Mucosa of stomach (tissue), 1 donor: ENCODE results near the gene FGFR4.

Experiments used
- H3K27me3 ChIP-seq: one replicate; pipeline ENCODE4 v1.7.0; 2013; ENCODE audit warnings: mild to moderate bottlenecking, low read length; ENCODE audit not compliant: control insufficient read depth, insufficient read depth
- H3K36me3 ChIP-seq: one replicate; pipeline ENCODE4 v1.7.0; 2013; ENCODE audit warnings: low read length; ENCODE audit not compliant: control insufficient read depth, insufficient read depth
- H3K4me1 ChIP-seq: one replicate; pipeline ENCODE4 v1.7.0; 2013; ENCODE audit warnings: mild to moderate bottlenecking, low read length; ENCODE audit not compliant: control insufficient read depth, insufficient read depth
- H3K4me3 ChIP-seq: one replicate; pipeline ENCODE4 v1.7.0; 2013; ENCODE audit warnings: low read length
- H3K9ac ChIP-seq: one replicate; pipeline ENCODE4 v1.7.0; 2013; ENCODE audit warnings: mild to moderate bottlenecking, low read length, moderate library complexity
- H3K9me3 ChIP-seq: one replicate; pipeline ENCODE4 v1.7.0; 2013; ENCODE audit warnings: mild to moderate bottlenecking, low read length, moderate library complexity; ENCODE audit not compliant: control insufficient read depth
- donor health status: Pancreatic carcinoma.

The FGFR4 gene

DNA sequence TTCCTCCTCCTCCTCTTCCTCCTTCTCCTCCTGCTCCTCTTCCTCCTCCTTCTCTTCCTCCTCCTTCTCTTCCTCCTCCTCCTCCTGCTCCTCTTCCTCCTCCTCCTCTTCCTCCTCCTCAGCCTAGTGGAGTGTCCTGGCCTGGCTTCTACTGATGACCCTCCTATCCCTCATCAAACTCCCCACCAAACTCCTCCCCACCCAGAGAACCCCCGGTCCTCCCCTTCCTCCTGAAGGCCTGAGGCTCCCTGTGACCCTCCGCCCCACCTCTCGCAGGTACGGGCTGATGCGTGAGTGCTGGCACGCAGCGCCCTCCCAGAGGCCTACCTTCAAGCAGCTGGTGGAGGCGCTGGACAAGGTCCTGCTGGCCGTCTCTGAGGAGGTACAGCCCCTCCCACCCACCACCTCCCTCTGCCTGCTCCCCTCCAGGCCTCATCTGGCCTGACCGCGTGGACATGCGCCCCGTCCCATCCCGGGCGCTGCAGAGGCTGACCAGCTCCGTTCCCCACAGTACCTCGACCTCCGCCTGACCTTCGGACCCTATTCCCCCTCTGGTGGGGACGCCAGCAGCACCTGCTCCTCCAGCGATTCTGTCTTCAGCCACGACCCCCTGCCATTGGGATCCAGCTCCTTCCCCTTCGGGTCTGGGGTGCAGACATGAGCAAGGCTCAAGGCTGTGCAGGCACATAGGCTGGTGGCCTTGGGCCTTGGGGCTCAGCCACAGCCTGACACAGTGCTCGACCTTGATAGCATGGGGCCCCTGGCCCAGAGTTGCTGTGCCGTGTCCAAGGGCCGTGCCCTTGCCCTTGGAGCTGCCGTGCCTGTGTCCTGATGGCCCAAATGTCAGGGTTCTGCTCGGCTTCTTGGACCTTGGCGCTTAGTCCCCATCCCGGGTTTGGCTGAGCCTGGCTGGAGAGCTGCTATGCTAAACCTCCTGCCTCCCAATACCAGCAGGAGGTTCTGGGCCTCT is 10.6 kb downstream of the FGFR4 start:
- H3K4me3 ChIP-seq = no peak overlapping the region
- H3K36me3 ChIP-seq = no peaks in the 10 kb centered on the region
- H3K4me1 ChIP-seq = peaks cover 15% of the 10 kb centered on the region
- H3K9me3 ChIP-seq = no peaks in the 10 kb centered on the region
- H3K9ac ChIP-seq = no peak overlapping the region
- no peaks in the 10 kb centered on the region for H3K27me3 ChIP-seq

DNA sequence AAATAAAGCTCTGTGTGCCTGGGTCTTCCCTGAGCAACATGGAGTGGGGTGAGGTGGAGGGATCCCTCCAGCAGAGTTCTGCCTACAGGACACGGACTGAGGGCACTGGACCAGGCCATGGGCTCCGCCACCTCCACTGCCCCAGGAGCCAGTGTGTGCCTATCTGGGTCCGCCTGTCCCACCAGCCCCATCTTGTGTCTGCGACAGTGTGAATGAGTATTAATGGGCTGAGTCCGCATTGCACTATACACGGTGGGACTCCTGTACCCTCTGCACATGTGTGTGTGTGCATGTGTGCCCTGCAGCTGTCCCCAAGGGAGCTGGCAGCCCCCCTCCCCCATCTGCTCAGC is 11.4 kb downstream of the FGFR4 start:
- Histone ChIP-seq H3K4me1 (peaks cover 15% of the 10 kb centered on the region), H3K4me3 (no peak overlapping the region), H3K36me3 (no peaks in the 10 kb centered on the region), H3K9ac (no peak overlapping the region), H3K9me3 (no peaks in the 10 kb centered on the region), H3K27me3 (no peaks in the 10 kb centered on the region)

DNA sequence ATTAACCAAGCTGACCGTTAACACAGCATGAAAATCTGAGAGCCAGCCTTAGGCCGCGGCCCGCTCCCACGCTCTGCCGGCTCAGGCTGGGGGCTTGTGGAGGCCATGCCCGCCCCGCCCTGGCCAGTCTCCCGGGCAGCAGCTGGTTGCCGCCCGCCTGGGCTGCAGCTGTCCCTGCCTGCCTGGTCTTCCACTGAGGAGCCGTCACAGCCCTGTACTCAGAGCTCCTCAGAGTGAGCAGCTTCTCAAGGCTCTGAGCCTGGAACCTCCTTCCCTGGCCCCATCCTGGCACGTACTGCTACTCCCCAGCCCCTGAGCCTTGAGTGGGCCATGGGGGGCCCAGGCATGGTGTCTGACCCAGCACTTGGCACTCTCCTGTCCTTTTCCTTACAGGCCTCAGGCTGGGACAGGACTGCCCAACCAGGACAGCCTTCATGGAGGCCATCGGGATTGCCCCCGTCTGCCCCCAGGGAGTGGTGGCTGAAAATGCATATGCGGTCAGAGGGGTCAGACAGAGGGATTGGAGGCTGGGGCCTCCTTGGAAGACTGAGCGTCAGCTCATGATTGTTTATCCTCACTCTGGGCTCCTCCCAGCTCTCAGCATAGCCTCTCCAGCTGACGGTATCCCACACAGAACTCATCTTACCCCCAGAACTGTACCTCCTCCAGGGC is 11.9 kb downstream of the FGFR4 start:
- Histone ChIP-seq H3K9ac (no peak overlapping the region), H3K4me3 (no peak overlapping the region), H3K9me3 (no peaks in the 10 kb centered on the region), H3K4me1 (peaks cover 15% of the 10 kb centered on the region), H3K27me3 (no peaks in the 10 kb centered on the region), H3K36me3 (no peaks in the 10 kb centered on the region)

DNA sequence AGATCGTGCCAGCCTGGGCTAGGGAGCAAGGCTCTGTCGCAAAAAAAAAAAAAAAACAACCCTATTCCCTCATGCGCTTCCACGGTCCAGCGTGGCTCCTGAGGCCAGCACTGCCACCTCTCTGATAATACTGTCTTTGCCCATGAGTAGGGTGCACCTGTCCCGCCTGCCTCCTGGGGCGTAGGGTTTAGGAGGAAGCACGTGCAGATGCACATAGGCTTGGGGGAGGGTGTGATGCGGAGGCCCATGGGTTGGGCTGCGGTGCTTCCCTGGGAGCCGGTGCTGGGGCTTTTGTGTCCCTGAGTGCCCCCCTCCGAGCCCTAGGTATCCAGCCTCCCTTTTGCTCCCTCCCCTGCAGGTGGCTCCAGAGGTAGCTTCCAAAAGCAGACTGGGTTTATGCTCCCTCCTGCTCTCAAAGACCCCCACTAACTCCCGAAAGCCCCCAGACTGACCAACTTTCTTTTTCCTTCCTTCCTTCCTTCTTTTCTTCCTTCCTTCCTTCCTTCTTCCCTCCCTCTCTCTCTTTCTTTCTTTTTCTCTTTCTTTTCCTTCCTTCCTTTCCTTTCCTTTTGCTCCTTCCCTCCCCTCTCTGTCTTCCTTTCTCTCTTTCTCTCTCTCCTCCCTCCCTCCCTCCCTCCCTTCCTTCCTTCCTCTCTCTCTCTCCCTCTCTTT is 12.8 kb downstream of the FGFR4 start:
- no peaks in the 10 kb centered on the region for H3K27me3 ChIP-seq
- H3K4me1 ChIP-seq = peaks cover 15% of the 10 kb centered on the region
- no peak overlapping the region for H3K4me3 ChIP-seq
- peak overlapping the region; percentile 8 for H3K9ac ChIP-seq
- H3K9me3 ChIP-seq = no peaks in the 10 kb centered on the region
- no peaks in the 10 kb centered on the region for H3K36me3 ChIP-seq

DNA sequence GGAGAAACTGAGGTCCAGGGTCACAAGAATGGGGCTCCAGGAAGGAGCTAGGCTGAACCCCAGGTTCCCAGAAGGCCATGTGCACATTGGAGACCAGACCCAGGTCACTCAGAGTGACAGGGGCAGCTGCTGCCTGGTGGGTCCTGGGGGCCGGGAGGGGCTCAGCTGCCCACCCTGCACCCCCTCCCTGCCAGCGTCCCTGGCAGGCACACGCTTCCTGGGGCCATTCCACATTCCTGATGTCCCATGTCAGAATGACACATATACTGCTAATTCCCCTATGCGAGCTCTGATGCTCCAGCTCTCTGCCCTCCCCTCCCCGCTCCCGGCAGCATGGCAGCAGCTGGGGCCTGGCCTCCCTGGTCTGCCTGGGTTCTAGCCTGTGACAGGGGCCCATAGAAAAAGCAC is 14.0 kb downstream of the FGFR4 start:
- H3K9ac ChIP-seq = no peak overlapping the region
- H3K27me3 ChIP-seq = no peaks in the 10 kb centered on the region
- H3K4me3 ChIP-seq = no peak overlapping the region
- H3K9me3 ChIP-seq = no peaks in the 10 kb centered on the region
- H3K36me3 ChIP-seq = no peaks in the 10 kb centered on the region
- peaks cover 15% of the 10 kb centered on the region for H3K4me1 ChIP-seq

DNA sequence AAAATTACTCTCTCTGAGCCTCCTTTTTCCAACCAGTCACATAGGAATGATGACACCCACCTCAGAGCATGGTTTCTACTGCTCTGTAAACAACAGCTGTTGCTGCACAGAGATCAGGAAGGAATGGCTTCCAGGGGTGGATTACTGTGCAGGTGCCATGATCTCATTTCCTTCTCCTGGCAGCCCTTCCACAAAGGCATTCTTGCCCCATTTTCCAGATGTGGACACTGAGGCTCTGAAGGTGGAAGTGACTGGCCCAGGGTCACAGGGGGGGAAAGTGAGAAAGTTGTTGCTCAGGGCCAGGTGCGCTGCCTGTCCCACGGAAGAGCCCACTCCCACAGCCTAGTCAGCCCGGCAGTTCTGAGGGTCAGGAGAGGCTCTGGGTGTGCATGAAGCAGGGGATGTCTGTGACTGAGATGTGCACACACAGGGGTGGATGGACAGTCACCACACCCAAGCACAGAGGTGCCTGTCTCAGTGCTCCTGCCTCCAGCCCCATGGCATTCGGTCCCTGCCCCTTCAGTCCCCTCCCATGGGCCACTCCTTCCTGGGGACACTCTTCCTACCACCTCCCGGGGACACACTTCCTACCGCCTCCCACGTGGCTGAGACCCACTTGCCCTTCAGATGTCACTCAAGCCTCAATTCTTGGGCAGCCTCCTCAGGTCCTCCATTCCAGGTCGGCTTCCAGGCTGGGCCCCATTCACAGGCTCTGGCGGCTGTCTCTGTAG is 17.0 kb downstream of the FGFR4 start:
- H3K4me1 ChIP-seq = peaks cover 8% of the 10 kb centered on the region
- H3K27me3 ChIP-seq = no peaks in the 10 kb centered on the region
- H3K4me3 ChIP-seq = no peak overlapping the region
- no peaks in the 10 kb centered on the region for H3K36me3 ChIP-seq
- no peaks in the 10 kb centered on the region for H3K9me3 ChIP-seq
- H3K9ac ChIP-seq = no peak overlapping the region

DNA sequence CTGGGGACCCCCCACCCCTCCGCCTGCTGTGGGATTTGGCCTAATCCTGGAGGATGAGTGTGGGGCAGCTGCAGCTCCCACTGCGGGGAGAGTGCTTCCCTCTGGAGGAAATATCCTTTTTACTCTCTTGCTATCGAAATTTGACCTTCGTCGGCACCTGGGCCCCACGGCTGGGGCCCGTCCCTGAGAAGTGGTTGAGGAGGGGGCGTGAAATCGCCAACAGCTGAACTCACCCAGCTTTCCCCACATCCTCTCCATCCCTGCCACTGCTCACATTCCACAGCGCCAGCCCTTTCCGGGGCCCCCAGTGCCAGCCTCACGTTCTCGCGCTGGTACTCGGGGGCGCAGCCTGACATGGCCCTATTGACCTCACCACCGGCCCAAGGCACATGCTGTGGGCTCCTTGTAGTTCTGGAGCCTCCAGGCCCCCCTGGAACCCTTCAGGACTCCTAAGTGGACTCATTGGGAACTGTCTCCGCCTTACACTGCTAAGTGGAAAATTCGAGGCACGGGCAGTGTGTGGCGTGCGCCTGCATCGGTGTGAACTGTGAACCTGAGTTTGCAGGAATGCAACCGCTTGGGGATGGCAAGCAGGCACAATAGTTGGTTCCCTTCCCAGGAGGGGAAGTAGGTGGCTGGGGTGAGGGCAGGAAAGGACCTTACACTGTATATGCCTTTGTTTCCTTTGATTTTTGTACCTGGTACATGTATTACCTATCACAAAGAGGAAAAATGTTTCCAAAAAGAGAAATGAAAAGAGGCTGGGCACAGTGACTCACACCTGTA is 19.2 kb downstream of the FGFR4 start:
- Histone ChIP-seq H3K27me3 (no peaks in the 10 kb centered on the region), H3K9ac (no peak overlapping the region), H3K36me3 (no peaks in the 10 kb centered on the region), H3K9me3 (no peaks in the 10 kb centered on the region), H3K4me1 (no peaks in the 10 kb centered on the region), H3K4me3 (no peak overlapping the region)

DNA sequence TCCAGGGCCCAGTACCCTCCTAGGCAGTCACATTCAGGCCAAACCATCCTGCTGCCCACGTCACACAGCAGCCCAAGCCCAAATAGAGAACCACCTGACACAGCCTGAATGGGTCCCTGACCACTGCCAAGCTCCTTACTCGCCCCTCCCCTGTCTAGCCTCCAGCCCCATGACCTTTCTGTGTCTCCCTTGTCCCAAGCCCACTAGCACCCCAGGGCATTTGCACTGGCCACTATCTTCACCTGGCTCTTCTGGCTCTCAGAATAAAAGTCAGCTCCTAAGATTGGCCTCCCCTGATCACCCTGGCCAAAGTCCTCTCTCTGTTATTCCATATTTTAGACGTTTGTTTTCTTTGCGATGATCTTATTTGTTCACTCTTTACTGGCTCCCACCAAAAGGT is 20.4 kb downstream of the FGFR4 start:
- Histone ChIP-seq H3K9ac (no peak overlapping the region), H3K9me3 (no peaks in the 10 kb centered on the region), H3K4me3 (no peak overlapping the region), H3K4me1 (no peaks in the 10 kb centered on the region), H3K36me3 (no peaks in the 10 kb centered on the region), H3K27me3 (no peaks in the 10 kb centered on the region)

DNA sequence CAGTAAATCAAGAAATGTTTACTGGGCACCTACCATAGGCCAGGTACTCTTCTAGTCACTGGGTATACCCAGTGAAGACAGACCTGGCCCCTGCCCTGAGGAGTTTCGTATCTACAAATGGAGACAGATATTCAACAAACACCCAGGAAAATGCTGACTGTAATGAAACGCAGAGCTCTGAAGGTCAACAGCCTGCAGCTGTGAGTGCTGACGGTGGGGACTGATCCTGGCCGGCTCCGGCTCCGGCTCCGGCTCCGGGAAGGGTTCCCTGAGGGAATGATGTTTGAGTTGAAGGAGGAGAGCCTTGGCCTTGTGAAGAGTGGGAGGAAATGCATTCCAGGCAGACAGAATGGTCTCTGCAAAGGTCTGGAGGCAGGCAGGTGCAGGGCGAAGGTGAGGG is 23.1 kb downstream of the FGFR4 start:
- Histone ChIP-seq H3K4me3 (no peak overlapping the region), H3K9ac (no peak overlapping the region), H3K36me3 (no peaks in the 10 kb centered on the region), H3K9me3 (no peaks in the 10 kb centered on the region), H3K4me1 (no peaks in the 10 kb centered on the region), H3K27me3 (no peaks in the 10 kb centered on the region)

DNA sequence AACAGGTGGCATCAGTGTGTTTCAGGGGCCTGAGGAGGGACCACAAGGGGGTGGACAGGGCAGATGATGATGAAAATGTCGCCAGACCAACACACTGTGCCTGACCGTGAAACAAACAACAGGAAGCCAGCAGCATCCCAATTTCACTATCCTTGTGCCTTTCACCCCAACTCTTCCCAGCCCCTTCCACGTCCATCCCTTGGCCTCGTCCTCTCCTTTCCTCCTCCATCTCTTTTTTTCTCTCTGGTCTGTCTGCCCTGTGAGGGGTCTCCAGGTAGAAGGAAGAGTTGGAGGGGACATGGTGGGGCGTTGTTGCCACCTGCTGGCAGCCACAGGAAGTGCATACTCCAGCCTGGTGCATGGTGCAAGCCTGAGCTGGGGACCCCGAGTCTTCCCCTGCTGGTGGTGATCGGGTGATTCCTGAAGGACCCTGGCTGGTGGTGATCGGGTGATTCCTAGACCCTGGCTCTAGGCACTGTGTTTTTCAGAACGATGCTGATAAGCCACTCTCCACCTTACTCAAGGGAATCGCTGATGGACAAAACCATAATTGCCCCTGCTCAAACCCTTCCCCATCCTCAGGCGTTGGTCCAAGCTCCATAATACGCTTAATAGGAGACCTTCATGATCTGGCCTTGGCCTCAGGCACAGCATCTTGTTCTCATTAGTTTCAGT is 25.1 kb downstream of the FGFR4 start:
- Histone ChIP-seq H3K4me1 (no peaks in the 10 kb centered on the region), H3K9ac (no peak overlapping the region), H3K4me3 (no peak overlapping the region), H3K27me3 (no peaks in the 10 kb centered on the region), H3K36me3 (no peaks in the 10 kb centered on the region), H3K9me3 (no peaks in the 10 kb centered on the region)
